Osteoblast (primary cell): ENCODE measurements around the gene UGT1A9. TPM values are rescaled to one million over a fixed set of nuclear protein-coding genes. Genes with fewer than 3 reads are reported as not detected.

Experiments
- DNase-seq: peaks from one replicate; pipeline ENCODE4 v3.0.0; 2011; ENCODE audit warnings: low spot score, mixed read lengths; ENCODE audit not compliant: insufficient read length; ENCODE audit errors: missing footprints
- H2AFZ ChIP-seq: 2 replicates; pipeline ENCODE4 v1.6.0; 2011; ENCODE audit warnings: mild to moderate bottlenecking, low read length
- H3K27ac ChIP-seq: 2 replicates; pipeline ENCODE4 v1.5.1; 2011; ENCODE audit warnings: mild to moderate bottlenecking, low read depth, low read length, moderate library complexity
- H3K27me3 ChIP-seq: 2 replicates; pipeline ENCODE4 v1.6.0; 2012; ENCODE audit warnings: mild to moderate bottlenecking, control low read depth, inconsistent platforms, low read length, moderate library complexity; ENCODE audit not compliant: insufficient read depth
- H3K36me3 ChIP-seq: 2 replicates; pipeline ENCODE4 v1.5.1; 2011; ENCODE audit warnings: mild to moderate bottlenecking, low read length, control low read depth, moderate library complexity; ENCODE audit not compliant: insufficient read depth
- H3K4me1 ChIP-seq: 2 replicates; pipeline ENCODE4 v1.5.1; 2011; ENCODE audit warnings: mild to moderate bottlenecking, low read length, control low read depth, moderate library complexity; ENCODE audit not compliant: insufficient read depth
- H3K4me2 ChIP-seq: 2 replicates; pipeline ENCODE4 v1.6.0; 2011; ENCODE audit warnings: mild to moderate bottlenecking, low read length; ENCODE audit not compliant: insufficient read depth
- H3K4me3 ChIP-seq: fragments of 200-600 bp; sonication (generic); 3 replicates; pipeline ENCODE4 v1.5.1; 2012; ENCODE audit warnings: mild to moderate bottlenecking, low read length, inconsistent platforms; ENCODE audit not compliant: insufficient read depth
- H3K79me2 ChIP-seq: 2 replicates; pipeline ENCODE4 v1.6.0; 2012; ENCODE audit warnings: mild to moderate bottlenecking, low read length, control low read depth, inconsistent platforms; ENCODE audit not compliant: insufficient read depth
- H3K9me3 ChIP-seq: 2 replicates; pipeline ENCODE4 v1.5.1; 2011; ENCODE audit warnings: low read depth, low read length, control low read depth
- H4K20me1 ChIP-seq: 2 replicates; pipeline ENCODE4 v1.6.0; 2012; ENCODE audit warnings: mild to moderate bottlenecking, low read length, control low read depth; ENCODE audit not compliant: insufficient read depth
- CTCF ChIP-seq: IDR thresholded peaks from 2 replicates; pipeline ENCODE4 v1.5.1; 2011; ENCODE audit warnings: mild to moderate bottlenecking, low read depth, low read length, moderate library complexity; ENCODE audit errors: extremely low read depth
- total RNA-seq: library from RNA; depleted of rRNA; stranded (reverse); fragments of >200 nt; gene quantifications from 2 replicates; pipeline ENCODE4 v1.2.3, GENCODE V29; 2012

Gene UGT1A9
- total RNA-seq, 1 donor, result not detected

- Histone ChIP-seq H3K79me2 (no peaks in the 10 kb centered on the region), H4K20me1 (no peaks in the 10 kb centered on the region), H3K9me3 (no peaks in the 10 kb centered on the region), H3K4me3 (no peak overlapping the region), H3K27ac (no peak overlapping the region), H3K4me1 (no peaks in the 10 kb centered on the region), H2AFZ (no peak overlapping the region), H3K27me3 (no peaks in the 10 kb centered on the region), H3K36me3 (no peaks in the 10 kb centered on the region), H3K4me2 (no peak overlapping the region)
- no peak for TF ChIP-seq CTCF
- DNase-seq, result no peak
These were observed 1.2 kb downstream of the UGT1A9 start for GRCh38 chr2:233672886-233673285.

- no peaks in the 10 kb centered on the region for H3K4me1 ChIP-seq
- H3K27ac ChIP-seq, result no peak overlapping the region
- no peak overlapping the region for H3K4me3 ChIP-seq
- no peaks in the 10 kb centered on the region for H3K36me3 ChIP-seq
- no peaks in the 10 kb centered on the region for H4K20me1 ChIP-seq
- H3K9me3 ChIP-seq, result no peaks in the 10 kb centered on the region
- no peak overlapping the region for H3K4me2 ChIP-seq
- no peaks in the 10 kb centered on the region for H3K79me2 ChIP-seq
- H2AFZ ChIP-seq, result no peak overlapping the region
- no peaks in the 10 kb centered on the region for H3K27me3 ChIP-seq
- DNase-seq, result no peak
- no peak for TF ChIP-seq CTCF
These were observed 2.2 kb downstream of the UGT1A9 start for GRCh38 chr2:233673896-233674295.

- TF ChIP-seq CTCF, result no peak
- Histone ChIP-seq H3K27ac (no peak overlapping the region), H3K79me2 (no peaks in the 10 kb centered on the region), H2AFZ (no peak overlapping the region), H3K4me1 (no peaks in the 10 kb centered on the region), H3K4me2 (no peak overlapping the region), H3K4me3 (no peak overlapping the region), H4K20me1 (no peaks in the 10 kb centered on the region), H3K27me3 (no peaks in the 10 kb centered on the region), H3K9me3 (no peaks in the 10 kb centered on the region), H3K36me3 (no peaks in the 10 kb centered on the region)
- no peak for DNase-seq
These were observed 2.6 kb downstream of the UGT1A9 start for GRCh38 chr2:233674314-233674713.

- Histone ChIP-seq H3K27me3 (no peaks in the 10 kb centered on the region), H2AFZ (no peak overlapping the region), H3K4me3 (no peak overlapping the region), H3K4me1 (no peaks in the 10 kb centered on the region), H4K20me1 (no peaks in the 10 kb centered on the region), H3K36me3 (no peaks in the 10 kb centered on the region), H3K27ac (no peak overlapping the region), H3K79me2 (no peaks in the 10 kb centered on the region), H3K9me3 (no peaks in the 10 kb centered on the region), H3K4me2 (no peak overlapping the region)
- no peak for TF ChIP-seq CTCF
- DNase-seq, result no peak
These were observed 3.3 kb downstream of the UGT1A9 start for GRCh38 chr2:233674995-233675394.
